ENCODE data around the gene C19orf47. TPM values are rescaled to one million over a fixed set of nuclear protein-coding genes. Genes with fewer than 3 reads are reported as not detected.
A peak's percentile ranks its signal among the peaks of the same experiment; 100 is the strongest.

Gene C19orf47
- total RNA-seq, 3 donors from 2014 or later (not counting 1 experiment from before 2014, with no cell fraction given) = 15.2 to 20.2 (median 16.1) TPM

DNA sequence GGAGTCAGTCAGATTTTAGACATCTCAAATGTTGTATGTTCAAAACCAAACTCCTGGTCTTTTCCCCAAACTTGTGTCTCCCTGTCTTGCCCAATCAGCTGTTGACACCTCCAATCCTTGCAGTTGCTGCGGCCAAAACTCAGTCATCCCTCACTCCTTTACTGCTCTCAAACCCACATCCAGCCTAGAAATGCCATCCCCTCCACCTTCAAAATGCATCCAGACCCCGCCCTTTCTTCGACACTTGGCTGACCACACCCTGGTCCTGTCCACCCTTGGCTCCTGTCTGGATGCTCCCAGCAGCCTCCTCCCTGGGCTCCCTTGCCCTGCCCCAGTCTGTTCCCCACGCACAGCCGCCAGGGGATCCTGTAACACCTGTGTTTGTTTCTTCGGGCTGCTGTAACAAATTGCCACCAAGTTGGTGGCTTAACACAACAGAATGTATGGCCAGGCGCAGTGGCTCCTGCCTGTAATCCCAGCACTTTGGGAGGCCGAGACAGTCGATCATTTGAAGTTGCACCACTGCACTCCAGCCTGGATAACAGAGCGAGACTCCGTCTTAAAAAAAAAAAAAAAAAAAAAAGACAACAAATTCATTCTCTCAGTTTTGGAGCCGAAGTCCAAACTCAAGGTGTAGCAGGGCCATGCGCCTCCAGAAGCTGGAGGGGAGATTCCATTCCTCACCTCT, 12.0 kb upstream of the C19orf47 start:
- no peak overlapping the region for H3K27ac ChIP-seq (ENCODE audit: low read length)
- DNase-seq (no peak), ATAC-seq (no peak)
- no peaks in the 10 kb centered on the region for H3K27me3 Mint-ChIP-seq (ENCODE audit: low read depth in 2 of 2)
- no peaks in the 10 kb centered on the region for H3K9me3 Mint-ChIP-seq
- no peak overlapping the region for H3K4me3 ChIP-seq (ENCODE audit: low read length)
- no peaks in the 10 kb centered on the region for H3K9me3 ChIP-seq (ENCODE audit: control insufficient read depth, insufficient read depth, low read length)
- H3K36me3 ChIP-seq (ENCODE audit: control insufficient read depth, insufficient read depth, low read length) = no peaks in the 10 kb centered on the region
- no peak for TF ChIP-seq CTCF (IDR thresholded peaks at IDR 0.05)
- H3K36me3 Mint-ChIP-seq = no peaks in the 10 kb centered on the region
- no peaks in the 10 kb centered on the region for H3K27me3 ChIP-seq (ENCODE audit: control insufficient read depth, insufficient read depth, low read length)
- intact Hi-C loops (cut with micrococcal nuclease) = no loop called here
- peaks cover 39% of the 10 kb centered on the region for H3K4me1 ChIP-seq (ENCODE audit: control insufficient read depth, insufficient read depth, low read length)
- 95% methylated on average over 13 of the region's 13 CpGs for WGBS (ENCODE audit: insufficient coverage)
- H3K27ac Mint-ChIP-seq = no peak overlapping the region
- peaks cover 29 to 41% of the 10 kb centered on the region in 2 donors for H3K4me1 Mint-ChIP-seq
- H3K4me3 Mint-ChIP-seq = no peak overlapping the region

DNA sequence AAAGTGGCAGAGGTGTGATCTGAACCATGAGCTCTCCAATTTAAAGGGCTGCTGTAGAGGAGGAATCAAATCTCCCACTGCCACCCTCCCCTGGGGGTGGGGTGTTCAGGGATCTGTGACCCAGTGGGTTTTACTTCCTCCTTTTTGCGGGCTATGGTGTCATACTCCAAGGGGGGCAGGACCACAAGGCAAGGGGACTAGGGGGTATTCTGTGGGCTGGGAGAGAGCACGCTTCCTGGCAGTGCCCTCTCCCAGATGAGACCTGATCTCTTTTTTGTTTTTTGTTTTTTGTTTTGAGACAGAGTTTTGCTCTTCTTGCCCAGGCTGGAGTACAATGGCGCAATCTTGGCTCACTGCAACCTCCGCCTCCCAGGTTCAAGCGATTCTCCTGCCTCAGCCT, 10.6 kb upstream of the C19orf47 start:
- DNase-seq (no peak), ATAC-seq (peak in 1 of 3 donors; percentile 75)
- no peak overlapping the region for H3K27ac Mint-ChIP-seq
- no peaks in the 10 kb centered on the region for H3K9me3 Mint-ChIP-seq
- no peak overlapping the region for H3K27ac ChIP-seq (ENCODE audit: low read length)
- H3K36me3 Mint-ChIP-seq = no peaks in the 10 kb centered on the region
- no peak for TF ChIP-seq CTCF (IDR thresholded peaks at IDR 0.05)
- no peaks in the 10 kb centered on the region for H3K9me3 ChIP-seq (ENCODE audit: control insufficient read depth, insufficient read depth, low read length)
- H3K27me3 Mint-ChIP-seq (ENCODE audit: low read depth in 2 of 2) = no peaks in the 10 kb centered on the region
- peaks cover 35% of the 10 kb centered on the region for H3K4me1 ChIP-seq (ENCODE audit: control insufficient read depth, insufficient read depth, low read length)
- no peak overlapping the region for H3K4me3 ChIP-seq (ENCODE audit: low read length)
- no peaks in the 10 kb centered on the region for H3K36me3 ChIP-seq (ENCODE audit: control insufficient read depth, insufficient read depth, low read length)
- H3K4me1 Mint-ChIP-seq = peaks cover 24 to 35% of the 10 kb centered on the region in 2 donors
- no peak overlapping the region for H3K4me3 Mint-ChIP-seq
- H3K27me3 ChIP-seq (ENCODE audit: control insufficient read depth, insufficient read depth, low read length) = no peaks in the 10 kb centered on the region
- intact Hi-C loops (cut with micrococcal nuclease) = no loop called here
- WGBS (ENCODE audit: insufficient coverage) = 59% methylated on average over 2 of the region's 5 CpGs

DNA sequence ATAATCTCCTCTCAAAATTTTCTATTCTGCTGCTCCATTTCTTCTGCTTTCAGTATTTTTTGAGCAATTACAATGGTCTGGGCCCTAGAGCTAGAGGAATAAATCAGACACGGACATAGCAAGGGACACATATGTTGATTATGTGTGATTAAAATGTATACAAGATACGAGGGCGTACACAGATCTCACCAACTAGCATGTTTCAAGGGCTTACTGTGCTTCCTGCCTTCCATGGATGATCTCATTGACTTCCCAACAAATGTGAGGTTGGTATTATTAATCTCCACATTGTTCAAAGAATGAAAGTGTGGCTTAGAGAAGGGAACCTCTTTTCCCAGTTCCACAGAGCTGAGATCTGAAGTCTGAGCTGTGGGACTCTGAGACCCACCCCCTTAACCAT, 9.4 kb upstream of the C19orf47 start:
- H3K4me3 Mint-ChIP-seq = no peak overlapping the region

More for the DNA sequence above, 9.4 kb upstream of the C19orf47 start:
- no peak for ATAC-seq
- DNase-seq = no peak
- no peak for TF ChIP-seq CTCF (IDR thresholded peaks at IDR 0.05)
- Histone ChIP-seq H3K36me3 (ENCODE audit: control insufficient read depth, insufficient read depth, low read length) (no peaks in the 10 kb centered on the region), H3K4me3 (ENCODE audit: low read length) (no peak overlapping the region), H3K27ac (ENCODE audit: low read length) (no peak overlapping the region), H3K9me3 (ENCODE audit: control insufficient read depth, insufficient read depth, low read length) (no peaks in the 10 kb centered on the region), H3K27me3 (ENCODE audit: control insufficient read depth, insufficient read depth, low read length) (no peaks in the 10 kb centered on the region), H3K4me1 (ENCODE audit: control insufficient read depth, insufficient read depth, low read length) (peaks cover 23% of the 10 kb centered on the region)
- no peaks in the 10 kb centered on the region for H3K27me3 Mint-ChIP-seq (ENCODE audit: low read depth in 2 of 2)
- H3K36me3 Mint-ChIP-seq = no peaks in the 10 kb centered on the region
- peaks cover 13 to 24% of the 10 kb centered on the region in 2 donors for H3K4me1 Mint-ChIP-seq
- intact Hi-C loops (cut with micrococcal nuclease) = no loop called here
- no peaks in the 10 kb centered on the region for H3K9me3 Mint-ChIP-seq
- 83% methylated on average over 3 of the region's 3 CpGs for WGBS (ENCODE audit: insufficient coverage)
- no peak overlapping the region for H3K27ac Mint-ChIP-seq
